WTC11 (cell line): ENCODE data around the gene KLC1. TPM values are rescaled to one million over a fixed set of nuclear protein-coding genes. Genes with fewer than 3 reads are reported as not detected.

Experiments
- ATAC-seq: fragments of 200-7000 bp; cut with Tn5 transposase; 2 replicates; pipeline ENCODE4 v1.10.0; 2021; ENCODE audit warnings: mild to moderate bottlenecking, moderate library complexity
- CTCF ChIA-PET: fragments of 300-600 bp; sonication (Branson Sonifier 250); formaldehyde crosslinking; loops from one replicate; lab custom pipeline; 2021; ENCODE audit warnings: antibody characterized with exemption; lab: Charles Lee
- POLR2A ChIA-PET: fragments of 350-600 bp; sonication (Branson Sonifier 250); formaldehyde crosslinking; loops from one replicate; lab custom pipeline; 2021; ENCODE audit warnings: antibody characterized with exemption; lab: Charles Lee
- DNase-seq: peaks from one replicate; pipeline ENCODE4 v3.0.0; 2021; ENCODE audit warnings: low spot score
- H3K27ac Mint-ChIP-seq: 2 replicates; pipeline ENCODE4 v1.8.0; 2021; ENCODE audit warnings: mixed read lengths
- H3K27me3 Mint-ChIP-seq: 2 replicates; pipeline ENCODE4 v1.8.0; 2021; ENCODE audit warnings: low read depth, mild to moderate bottlenecking, moderate library complexity, mixed read lengths
- H3K36me3 Mint-ChIP-seq: 2 replicates; pipeline ENCODE4 v1.8.0; 2021; ENCODE audit warnings: mixed read lengths
- H3K4me1 Mint-ChIP-seq: 2 replicates; pipeline ENCODE4 v1.8.0; 2022; ENCODE audit warnings: mixed read lengths
- H3K4me3 Mint-ChIP-seq: 2 replicates; pipeline ENCODE4 v1.8.0; 2021; ENCODE audit warnings: mild to moderate bottlenecking, moderate library complexity, mixed read lengths
- H3K9me3 Mint-ChIP-seq: 2 replicates; pipeline ENCODE4 v1.8.0; 2021; ENCODE audit warnings: mixed read lengths
- AFF4 ChIP-seq: sonication (generic); formaldehyde crosslinking; IDR thresholded peaks from 2 replicates; pipeline ENCODE4 v1.8.1; 2023; ENCODE audit warnings: mild to moderate bottlenecking, missing genetic modification reagents, borderline replicate concordance
- CDX4 ChIP-seq: fragments of 250-450 bp; sonication (Bioruptor Pico); IDR thresholded peaks from 2 replicates; pipeline ENCODE4 v1.9.0; 2021; ENCODE audit warnings: moderate library complexity, mild to moderate bottlenecking, inconsistent platforms, borderline replicate concordance
- EMX1 ChIP-seq: fragments of 250-450 bp; sonication (Bioruptor Pico); IDR thresholded peaks from 2 replicates; pipeline ENCODE4 v1.8.0; 2021; ENCODE audit warnings: mild to moderate bottlenecking
- KAT7 ChIP-seq: sonication (generic); formaldehyde crosslinking; IDR thresholded peaks from 2 replicates; pipeline ENCODE4 v1.8.1; 2023; ENCODE audit warnings: missing genetic modification reagents, mild to moderate bottlenecking, borderline replicate concordance
- MAX ChIP-seq: sonication (generic); formaldehyde crosslinking; IDR thresholded peaks from 2 replicates; pipeline ENCODE4 v1.8.0; 2022; ENCODE audit warnings: mild to moderate bottlenecking, missing genetic modification reagents
- MXD4 ChIP-seq: fragments of 250-450 bp; sonication (Bioruptor Pico); IDR thresholded peaks from 2 replicates; pipeline ENCODE4 v1.8.0; 2021; ENCODE audit warnings: mild to moderate bottlenecking, moderate library complexity, borderline replicate concordance
- NFE2L1 ChIP-seq: sonication (generic); formaldehyde crosslinking; IDR thresholded peaks from 2 replicates; pipeline ENCODE4 v1.8.1; 2023; ENCODE audit warnings: missing genetic modification reagents
- NFYB ChIP-seq: sonication (generic); formaldehyde crosslinking; conservative IDR thresholded peaks from 2 replicates; pipeline ENCODE4 v1.8.0; 2022; ENCODE audit warnings: low read depth, missing genetic modification reagents
- SP1 ChIP-seq: sonication (generic); formaldehyde crosslinking; conservative IDR thresholded peaks from 2 replicates; pipeline ENCODE4 v1.8.1; 2022; ENCODE audit warnings: missing genetic modification reagents
- TEAD1 ChIP-seq: sonication (generic); formaldehyde crosslinking; IDR thresholded peaks from 2 replicates; pipeline ENCODE4 v1.8.0; 2022; ENCODE audit warnings: mild to moderate bottlenecking, missing genetic modification reagents
- ZBTB21 ChIP-seq: sonication (generic); formaldehyde crosslinking; IDR thresholded peaks from 2 replicates; pipeline ENCODE4 v1.8.1; 2023; ENCODE audit warnings: mild to moderate bottlenecking, missing genetic modification reagents, borderline replicate concordance
- ZMAT4 ChIP-seq: fragments of 250-450 bp; sonication (Bioruptor Pico); IDR thresholded peaks from 2 replicates; pipeline ENCODE4 v1.9.0; 2021; ENCODE audit warnings: mild to moderate bottlenecking
- ZNF219 ChIP-seq: sonication (generic); formaldehyde crosslinking; IDR thresholded peaks from 2 replicates; pipeline ENCODE4 v1.8.0; 2023; ENCODE audit warnings: missing genetic modification reagents, mild to moderate bottlenecking, borderline replicate concordance
- ZNF263 ChIP-seq: sonication (generic); formaldehyde crosslinking; IDR thresholded peaks from 2 replicates; pipeline ENCODE4 v1.8.1; 2022; ENCODE audit warnings: low read depth, mild to moderate bottlenecking, moderate library complexity, missing genetic modification reagents
- ZNF671 ChIP-seq: fragments of 250-450 bp; sonication (Bioruptor Pico); IDR thresholded peaks from 2 replicates; pipeline ENCODE4 v1.8.0; 2021; ENCODE audit warnings: mild to moderate bottlenecking
- total RNA-seq: library from RNA; stranded (reverse); gene quantifications from 3 replicates; pipeline ENCODE4 v1.2.3, GENCODE V29; 2021
- TF ChIP-seq, protein P1 (sequence below): sonication (generic); formaldehyde crosslinking; IDR thresholded peaks from 2 replicates; pipeline ENCODE4 v1.8.1; 2022; ENCODE audit warnings: low read depth, missing genetic modification reagents, borderline replicate concordance
- TF ChIP-seq, protein P2 (sequence below): fragments of 200-600 bp; IDR thresholded peaks from 2 replicates; pipeline ENCODE4 v1.8.0; 2022; ENCODE audit warnings: antibody characterized with exemption
- TF ChIP-seq, protein P3 (sequence below): sonication (generic); formaldehyde crosslinking; IDR thresholded peaks from 2 replicates; pipeline ENCODE4 v1.8.1; 2023; ENCODE audit warnings: mild to moderate bottlenecking, missing genetic modification reagents, moderate library complexity
- TF ChIP-seq, protein P4 (sequence below): sonication (generic); formaldehyde crosslinking; IDR thresholded peaks from 2 replicates; pipeline ENCODE4 v1.8.1; 2023; ENCODE audit warnings: mild to moderate bottlenecking, missing genetic modification reagents, moderate library complexity

The KLC1 gene
- total RNA-seq, 1 experiment from 2014 or later: 171 TPM

DNA sequence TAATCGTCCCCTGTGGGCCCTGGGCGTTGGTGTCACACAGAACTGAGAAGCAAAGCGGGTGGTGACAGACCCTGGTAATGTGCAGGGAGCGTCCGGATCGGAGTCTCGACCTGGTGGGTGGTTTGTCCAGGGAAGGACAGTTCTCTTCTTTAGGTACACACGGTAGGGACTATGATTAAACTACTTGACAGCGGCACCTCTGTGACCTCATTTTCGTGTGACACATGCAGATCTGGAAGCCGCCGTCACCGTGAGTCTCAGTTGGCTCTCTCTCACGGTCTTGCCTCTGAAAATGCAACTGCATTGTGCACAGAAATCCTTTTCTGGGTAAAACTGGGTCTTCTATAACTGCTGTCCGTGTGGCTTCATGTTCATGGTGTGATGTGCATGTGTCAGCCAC lies 54.1 kb downstream of the KLC1 start:
- H3K9me3 Mint-ChIP-seq: no peaks in the 10 kb centered on the region
- POLR2A ChIA-PET: interaction anchor here (0.7 kb wide), 1 partner anchor 516 kb away, joined by 6 read pairs; no protein-coding TSS in a partner anchor
- peaks cover 59% of the 10 kb centered on the region for H3K36me3 Mint-ChIP-seq
- CTCF ChIA-PET: no interaction called here
- no peaks in the 10 kb centered on the region for H3K4me1 Mint-ChIP-seq
- TF ChIP-seq CDX4 (CRISPR knock-in tag): no peak
- TF ChIP-seq, protein P1, sequence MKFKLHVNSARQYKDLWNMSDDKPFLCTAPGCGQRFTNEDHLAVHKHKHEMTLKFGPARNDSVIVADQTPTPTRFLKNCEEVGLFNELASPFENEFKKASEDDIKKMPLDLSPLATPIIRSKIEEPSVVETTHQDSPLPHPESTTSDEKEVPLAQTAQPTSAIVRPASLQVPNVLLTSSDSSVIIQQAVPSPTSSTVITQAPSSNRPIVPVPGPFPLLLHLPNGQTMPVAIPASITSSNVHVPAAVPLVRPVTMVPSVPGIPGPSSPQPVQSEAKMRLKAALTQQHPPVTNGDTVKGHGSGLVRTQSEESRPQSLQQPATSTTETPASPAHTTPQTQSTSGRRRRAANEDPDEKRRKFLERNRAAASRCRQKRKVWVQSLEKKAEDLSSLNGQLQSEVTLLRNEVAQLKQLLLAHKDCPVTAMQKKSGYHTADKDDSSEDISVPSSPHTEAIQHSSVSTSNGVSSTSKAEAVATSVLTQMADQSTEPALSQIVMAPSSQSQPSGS: no peak
- TF ChIP-seq EMX1 (CRISPR knock-in tag): no peak
- TF ChIP-seq, protein P2, sequence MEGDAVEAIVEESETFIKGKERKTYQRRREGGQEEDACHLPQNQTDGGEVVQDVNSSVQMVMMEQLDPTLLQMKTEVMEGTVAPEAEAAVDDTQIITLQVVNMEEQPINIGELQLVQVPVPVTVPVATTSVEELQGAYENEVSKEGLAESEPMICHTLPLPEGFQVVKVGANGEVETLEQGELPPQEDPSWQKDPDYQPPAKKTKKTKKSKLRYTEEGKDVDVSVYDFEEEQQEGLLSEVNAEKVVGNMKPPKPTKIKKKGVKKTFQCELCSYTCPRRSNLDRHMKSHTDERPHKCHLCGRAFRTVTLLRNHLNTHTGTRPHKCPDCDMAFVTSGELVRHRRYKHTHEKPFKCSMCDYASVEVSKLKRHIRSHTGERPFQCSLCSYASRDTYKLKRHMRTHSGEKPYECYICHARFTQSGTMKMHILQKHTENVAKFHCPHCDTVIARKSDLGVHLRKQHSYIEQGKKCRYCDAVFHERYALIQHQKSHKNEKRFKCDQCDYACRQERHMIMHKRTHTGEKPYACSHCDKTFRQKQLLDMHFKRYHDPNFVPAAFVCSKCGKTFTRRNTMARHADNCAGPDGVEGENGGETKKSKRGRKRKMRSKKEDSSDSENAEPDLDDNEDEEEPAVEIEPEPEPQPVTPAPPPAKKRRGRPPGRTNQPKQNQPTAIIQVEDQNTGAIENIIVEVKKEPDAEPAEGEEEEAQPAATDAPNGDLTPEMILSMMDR: no peak
- TF ChIP-seq SP1 (CRISPR knock-in tag): no peak
- no peak for TF ChIP-seq NFYB
- no peak for TF ChIP-seq ZMAT4 (CRISPR knock-in tag)
- no peak for TF ChIP-seq TEAD1
- no peak for TF ChIP-seq MXD4 (CRISPR knock-in tag)
- TF ChIP-seq AFF4: no peak
- no peak for TF ChIP-seq KAT7
- TF ChIP-seq ZBTB21: no peak
- no peak for TF ChIP-seq MAX (CRISPR knock-in tag)
- DNase-seq: no peak
- no peaks in the 10 kb centered on the region for H3K27me3 Mint-ChIP-seq
- H3K4me3 Mint-ChIP-seq: no peak overlapping the region
- peak overlapping the region; percentile 23; the same call in 1 of the 2 replicates for H3K27ac Mint-ChIP-seq
- ATAC-seq: no peak

- H3K9me3 Mint-ChIP-seq: no peaks in the 10 kb centered on the region
- H3K27ac Mint-ChIP-seq: no peak overlapping the region
- peaks cover 61% of the 10 kb centered on the region for H3K36me3 Mint-ChIP-seq
- CTCF ChIA-PET: no interaction called here
- TF ChIP-seq NFE2L1 (no peak), SP1 (CRISPR knock-in tag) (no peak)
- TF ChIP-seq, all 79 proteins: peak for 0
- Mint-ChIP-seq H3K4me1 (no peaks in the 10 kb centered on the region; the same call in 1 of the 2 replicates), H3K27me3 (no peaks in the 10 kb centered on the region), H3K4me3 (no peak overlapping the region)
- POLR2A ChIA-PET: interaction anchor here (0.5 kb wide), 1 partner anchor 26 kb away, joined by 4 read pairs; no protein-coding TSS in a partner anchor
- DNase-seq (no peak), ATAC-seq (no peak)
Measured at GRCh38 chr14:103684471-103684870, 55.5 kb downstream of the KLC1 start.

DNA sequence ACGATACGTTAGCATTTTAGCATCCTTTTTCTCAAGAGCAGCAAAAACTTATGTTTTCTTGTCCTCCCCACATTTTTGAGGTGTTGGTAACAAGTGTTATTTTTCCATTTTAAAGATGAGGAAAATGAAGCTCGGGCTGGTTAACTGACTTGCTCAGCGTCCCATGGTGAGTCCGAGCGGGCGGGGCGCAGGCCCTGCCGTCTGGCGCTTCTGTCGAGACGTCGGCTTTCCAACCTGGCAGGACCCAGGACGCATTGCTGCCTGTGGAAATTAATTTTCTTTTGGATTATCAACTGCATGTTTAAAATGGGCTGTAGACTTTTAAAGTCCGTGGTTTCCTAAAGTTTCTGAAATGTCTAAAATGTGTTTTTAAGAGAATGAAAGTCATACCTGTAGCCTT lies 55.9 kb downstream of the KLC1 start:
- Mint-ChIP-seq H3K27ac (no peak overlapping the region), H3K9me3 (no peaks in the 10 kb centered on the region), H3K4me3 (no peak overlapping the region), H3K27me3 (no peaks in the 10 kb centered on the region), H3K4me1 (no peaks in the 10 kb centered on the region; the same call in 1 of the 2 replicates), H3K36me3 (peaks cover 59% of the 10 kb centered on the region)
- ATAC-seq: no peak
- POLR2A ChIA-PET: interaction anchor here (0.5 kb wide), 1 partner anchor 27 kb away, joined by 4 read pairs; no protein-coding TSS in a partner anchor
- CTCF ChIA-PET: no interaction called here
- DNase-seq: no peak
- TF ChIP-seq, protein P3, sequence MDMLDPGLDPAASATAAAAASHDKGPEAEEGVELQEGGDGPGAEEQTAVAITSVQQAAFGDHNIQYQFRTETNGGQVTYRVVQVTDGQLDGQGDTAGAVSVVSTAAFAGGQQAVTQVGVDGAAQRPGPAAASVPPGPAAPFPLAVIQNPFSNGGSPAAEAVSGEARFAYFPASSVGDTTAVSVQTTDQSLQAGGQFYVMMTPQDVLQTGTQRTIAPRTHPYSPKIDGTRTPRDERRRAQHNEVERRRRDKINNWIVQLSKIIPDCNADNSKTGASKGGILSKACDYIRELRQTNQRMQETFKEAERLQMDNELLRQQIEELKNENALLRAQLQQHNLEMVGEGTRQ: no peak
- TF ChIP-seq ZNF263 (CRISPR knock-in tag) (no peak), ZNF671 (no peak), ZNF219 (CRISPR knock-in tag) (no peak), ZMAT4 (CRISPR knock-in tag) (no peak)
- TF ChIP-seq, protein P2: no peak
- TF ChIP-seq, protein P4, sequence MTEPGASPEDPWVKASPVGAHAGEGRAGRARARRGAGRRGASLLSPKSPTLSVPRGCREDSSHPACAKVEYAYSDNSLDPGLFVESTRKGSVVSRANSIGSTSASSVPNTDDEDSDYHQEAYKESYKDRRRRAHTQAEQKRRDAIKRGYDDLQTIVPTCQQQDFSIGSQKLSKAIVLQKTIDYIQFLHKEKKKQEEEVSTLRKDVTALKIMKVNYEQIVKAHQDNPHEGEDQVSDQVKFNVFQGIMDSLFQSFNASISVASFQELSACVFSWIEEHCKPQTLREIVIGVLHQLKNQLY (CRISPR knock-in tag): no peak
